A549 (cell line): ENCODE data around the gene MYO7A. TPM values are rescaled to one million over a fixed set of nuclear protein-coding genes. Genes with fewer than 3 reads are reported as not detected.

ENCODE experiments used
- ATAC-seq, 2 experiments: fragments of 200-7000 bp in 1 of 2; fragments of >200 bp in 1 of 2; cut with Nextera tagmentation in 1 of 2; cut with Tn5 transposase in 1 of 2; 3 replicates each; pipeline versions ENCODE4 v1.8.0 to v1.9.1; 2018 to 2020; ENCODE audit warnings: mild to moderate bottlenecking in 1 of 2, moderate library complexity in 1 of 2
- CTCF ChIA-PET: fragments of 300-600 bp; sonication (Branson Sonifier 250); formaldehyde crosslinking; extraction: SDS; loops from one replicate; lab custom pipeline; 2021; ENCODE audit warnings: antibody characterized with exemption, inconsistent platforms; lab: Yijun Ruan, JAX
- POLR2A ChIA-PET: fragments of 350-600 bp; formaldehyde crosslinking; extraction: SDS; loops from one replicate; lab custom pipeline; 2021; ENCODE audit warnings: antibody characterized with exemption, inconsistent platforms; lab: Yijun Ruan, JAX
- DNase-seq, 2 experiments: peaks; one replicate each; pipeline versions ENCODE4 v3.0.0 to v3.0.0-alpha.2; 2011 to 2016; ENCODE audit warnings: low read depth in 1 of 2, low spot score in 1 of 2
- FAIRE-seq: peaks from 2 replicates; lab custom pipeline; 2011; peaks lifted over from hg19 to GRCh38; lab: Jason Lieb, UNC
- H3K27ac ChIP-seq, 2 experiments: fragments of >200 bp; sonication (Bioruptor Twin); formaldehyde crosslinking; 3 replicates each; pipeline ENCODE4 v1.5.1; 2016 to 2017
- H3K4me1 ChIP-seq: fragments of >200 bp; sonication (Bioruptor Twin); formaldehyde crosslinking; 3 replicates; pipeline ENCODE4 v1.6.1; 2016
- H3K4me2 ChIP-seq: fragments of >200 bp; sonication (Bioruptor Twin); formaldehyde crosslinking; 3 replicates; pipeline ENCODE4 v1.6.1; 2016
- H3K4me3 ChIP-seq: fragments of >200 bp; sonication (Bioruptor Twin); formaldehyde crosslinking; 3 replicates; pipeline ENCODE4 v1.5.1; 2016
- H3K9me3 ChIP-seq: fragments of >200 bp; sonication (Bioruptor Twin); formaldehyde crosslinking; 3 replicates; pipeline ENCODE4 v1.6.1; 2016
- CBX2 ChIP-seq: fragments of 200-600 bp; sonication (generic); IDR thresholded peaks from 2 replicates; pipeline ENCODE4 v1.6.1; 2016; ENCODE audit warnings: low read depth, mild to moderate bottlenecking, borderline replicate concordance
- CBX8 ChIP-seq: fragments of 200-600 bp; sonication (generic); IDR thresholded peaks from 2 replicates; pipeline ENCODE4 v1.6.1; 2016
- CHD2 ChIP-seq: fragments of 150-350 bp; IDR thresholded peaks from 2 replicates; pipeline ENCODE4 v1.6.1; 2014; ENCODE audit warnings: low read length; ENCODE audit not compliant: partially characterized antibody
- ELK1 ChIP-seq: fragments of 150-350 bp; IDR thresholded peaks from 2 replicates; pipeline ENCODE4 v1.6.1; 2014; ENCODE audit warnings: low read depth, mild to moderate bottlenecking, low read length
- FOSB ChIP-seq: fragments of 250-450 bp; sonication (Bioruptor Pico); IDR thresholded peaks from 2 replicates; pipeline ENCODE4 v1.5.0; 2020; ENCODE audit warnings: mild to moderate bottlenecking, moderate library complexity
- FOSL2 ChIP-seq, 2 experiments: fragments of 450-650 bp in 1 of 2; fragments of >200 bp in 1 of 2; sonication (Bioruptor Twin) in 1 of 2; formaldehyde crosslinking; IDR thresholded peaks; 2 replicates each; pipeline versions ENCODE4 v1.5.0 to v1.6.1; 2016 to 2020; ENCODE audit warnings: mild to moderate bottlenecking in 1 of 2, moderate library complexity in 1 of 2
- HEYL ChIP-seq: fragments of 250-450 bp; sonication (Bioruptor Pico); IDR thresholded peaks from 2 replicates; pipeline ENCODE4 v1.8.0; 2021; ENCODE audit warnings: mild to moderate bottlenecking, moderate library complexity
- HOXA7 ChIP-seq: fragments of 250-450 bp; sonication (Bioruptor Pico); IDR thresholded peaks from 2 replicates; pipeline ENCODE4 v1.5.0; 2020; ENCODE audit warnings: mild to moderate bottlenecking, moderate library complexity
- HOXB5 ChIP-seq: fragments of 250-450 bp; sonication (Bioruptor Pico); IDR thresholded peaks from 2 replicates; pipeline ENCODE4 v1.5.0; 2020; ENCODE audit warnings: mild to moderate bottlenecking, moderate library complexity
- MAX ChIP-seq: IDR thresholded peaks from 2 replicates; pipeline ENCODE4 v1.6.1; 2012
- MAZ ChIP-seq: fragments of 150-350 bp; IDR thresholded peaks from 2 replicates; pipeline ENCODE4 v1.6.1; 2014; ENCODE audit warnings: antibody characterized with exemption, low read depth, low read length, borderline replicate concordance
- NR3C1 ChIP-seq: fragments of >200 bp; sonication (Bioruptor Twin); formaldehyde crosslinking; IDR thresholded peaks from 3 replicates; pipeline ENCODE4 v1.6.1; 2017
- POLR2AphosphoS2 ChIP-seq: conservative IDR thresholded peaks from 2 replicates; pipeline ENCODE4 v1.6.1; 2012; ENCODE audit warnings: low read length, improper control_type of control experiment, inconsistent platforms
- RAD21 ChIP-seq, 2 experiments: fragments of >200 bp in 1 of 2; sonication (Bioruptor Twin) in 1 of 2; formaldehyde crosslinking in 1 of 2; IDR thresholded peaks in 1 of 2; conservative IDR thresholded peaks in 1 of 2; 2 replicates in 1 of 2; 3 replicates in 1 of 2; pipeline ENCODE4 v1.6.1; 2012 to 2018; ENCODE audit warnings: inconsistent platforms in 1 of 2
- RARB ChIP-seq: fragments of 250-450 bp; sonication (Bioruptor Pico); IDR thresholded peaks from 2 replicates; pipeline ENCODE4 v1.8.0; 2021; ENCODE audit warnings: mild to moderate bottlenecking, moderate library complexity
- RFX5 ChIP-seq: fragments of 450-650 bp; IDR thresholded peaks from 2 replicates; pipeline ENCODE4 v1.7.1; 2014; ENCODE audit warnings: antibody characterized with exemption, mild to moderate bottlenecking, moderate library complexity
- RNF2 ChIP-seq: fragments of 200-600 bp; sonication (generic); IDR thresholded peaks from 2 replicates; pipeline ENCODE4 v1.6.1; 2016; ENCODE audit warnings: low read depth, mild to moderate bottlenecking, antibody characterized with exemption, moderate library complexity, borderline replicate concordance
- SREBF2 ChIP-seq: fragments of 450-650 bp; IDR thresholded peaks from 2 replicates; pipeline ENCODE4 v1.6.1; 2014; ENCODE audit warnings: mild to moderate bottlenecking, moderate library complexity
- TP53 ChIP-seq: fragments of 250-450 bp; sonication (Bioruptor Pico); IDR thresholded peaks from 2 replicates; pipeline ENCODE4 v1.5.0; 2021; ENCODE audit warnings: mild to moderate bottlenecking, moderate library complexity
- ZC3H11A ChIP-seq: fragments of 450-650 bp; IDR thresholded peaks from 2 replicates; pipeline ENCODE4 v1.6.1; 2014; ENCODE audit warnings: antibody characterized with exemption, mild to moderate bottlenecking
- WGBS: methylation state at CpG from one replicate; pipeline ENCODE4 v1.1.6; 2017; ENCODE audit errors: missing lambda C conversion rate; 5-methylcytosine and 5-hydroxymethylcytosine counted together
- polyA plus RNA-seq, 4 experiments: library from polyadenylated mRNA; depleted of rRNA in 3 of 4; stranded (reverse); fragments of >200 nt; fragmentation: RNase III in 1 of 4; extraction: RNeasy Plus Mini Kit Qiagen cat#74134 plus additional on column Dnase treatment in 1 of 4; gene quantifications; 2 replicates in 3 of 4; 3 replicates in 1 of 4; pipeline ENCODE4 v1.2.3, GENCODE V29; 2011 to 2017
- TF ChIP-seq, protein P1 (sequence below): IDR thresholded peaks from 2 replicates; pipeline ENCODE4 v1.6.1; 2012
- TF ChIP-seq, protein P2 (sequence below): fragments of >200 bp; sonication (Bioruptor Twin); formaldehyde crosslinking; IDR thresholded peaks from 3 replicates; pipeline ENCODE4 v1.5.1; 2016
- TF ChIP-seq, protein P3 (sequence below): fragments of 450-650 bp; IDR thresholded peaks from 2 replicates; pipeline ENCODE4 v1.6.1; 2014; ENCODE audit warnings: antibody characterized with exemption

MYO7A gene
- polyA plus RNA-seq, 2 of the 4 experiments (the other 2 are of a cell fraction), result 1.7 to 2.1 TPM

GRCh38 chr11:77141475-77141874 lies 13.4 kb downstream of the MYO7A start:
- FAIRE-seq, result no peak
- WGBS, result 91% methylated on average over 4 of the region's 4 CpGs
- POLR2A ChIA-PET, result no interaction called here
- DNase-seq, result no peak
- no peak for TF ChIP-seq MAX
- TF ChIP-seq CBX8, result no peak
- no peak for TF ChIP-seq TP53 (CRISPR knock-in tag)
- no peak for TF ChIP-seq CHD2
- no peak for TF ChIP-seq POLR2AphosphoS2
- no peak for TF ChIP-seq MAZ
- TF ChIP-seq HOXB5 (CRISPR knock-in tag), result no peak
- no peak for TF ChIP-seq NR3C1
- no peak for TF ChIP-seq CBX2
- TF ChIP-seq, protein P1, sequence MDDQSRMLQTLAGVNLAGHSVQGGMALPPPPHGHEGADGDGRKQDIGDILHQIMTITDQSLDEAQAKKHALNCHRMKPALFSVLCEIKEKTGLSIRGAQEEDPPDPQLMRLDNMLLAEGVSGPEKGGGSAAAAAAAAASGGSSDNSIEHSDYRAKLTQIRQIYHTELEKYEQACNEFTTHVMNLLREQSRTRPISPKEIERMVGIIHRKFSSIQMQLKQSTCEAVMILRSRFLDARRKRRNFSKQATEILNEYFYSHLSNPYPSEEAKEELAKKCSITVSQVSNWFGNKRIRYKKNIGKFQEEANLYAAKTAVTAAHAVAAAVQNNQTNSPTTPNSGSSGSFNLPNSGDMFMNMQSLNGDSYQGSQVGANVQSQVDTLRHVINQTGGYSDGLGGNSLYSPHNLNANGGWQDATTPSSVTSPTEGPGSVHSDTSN, result no peak
- no peak for TF ChIP-seq ELK1
- no peak for TF ChIP-seq RFX5
- no peak for TF ChIP-seq ZC3H11A
- TF ChIP-seq FOSB (CRISPR knock-in tag), result no peak
- TF ChIP-seq, protein P2, sequence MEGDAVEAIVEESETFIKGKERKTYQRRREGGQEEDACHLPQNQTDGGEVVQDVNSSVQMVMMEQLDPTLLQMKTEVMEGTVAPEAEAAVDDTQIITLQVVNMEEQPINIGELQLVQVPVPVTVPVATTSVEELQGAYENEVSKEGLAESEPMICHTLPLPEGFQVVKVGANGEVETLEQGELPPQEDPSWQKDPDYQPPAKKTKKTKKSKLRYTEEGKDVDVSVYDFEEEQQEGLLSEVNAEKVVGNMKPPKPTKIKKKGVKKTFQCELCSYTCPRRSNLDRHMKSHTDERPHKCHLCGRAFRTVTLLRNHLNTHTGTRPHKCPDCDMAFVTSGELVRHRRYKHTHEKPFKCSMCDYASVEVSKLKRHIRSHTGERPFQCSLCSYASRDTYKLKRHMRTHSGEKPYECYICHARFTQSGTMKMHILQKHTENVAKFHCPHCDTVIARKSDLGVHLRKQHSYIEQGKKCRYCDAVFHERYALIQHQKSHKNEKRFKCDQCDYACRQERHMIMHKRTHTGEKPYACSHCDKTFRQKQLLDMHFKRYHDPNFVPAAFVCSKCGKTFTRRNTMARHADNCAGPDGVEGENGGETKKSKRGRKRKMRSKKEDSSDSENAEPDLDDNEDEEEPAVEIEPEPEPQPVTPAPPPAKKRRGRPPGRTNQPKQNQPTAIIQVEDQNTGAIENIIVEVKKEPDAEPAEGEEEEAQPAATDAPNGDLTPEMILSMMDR, result no peak
- Histone ChIP-seq H3K4me2 (no peak overlapping the region), H3K4me3 (no peak overlapping the region), H3K9me3 (no peaks in the 10 kb centered on the region), H3K4me1 (peaks cover 3% of the 10 kb centered on the region; the same call in 1 of the 3 replicates), H3K27ac (no peak overlapping the region)
- no peak for ATAC-seq
- CTCF ChIA-PET, result interaction anchor here (0.9 to 4.3 kb wide), 4 partner anchors 13 to 222 kb away, joined by 3 to 35 read pairs (median 6); partner anchors contain the start of gene MYO7A

DNA sequence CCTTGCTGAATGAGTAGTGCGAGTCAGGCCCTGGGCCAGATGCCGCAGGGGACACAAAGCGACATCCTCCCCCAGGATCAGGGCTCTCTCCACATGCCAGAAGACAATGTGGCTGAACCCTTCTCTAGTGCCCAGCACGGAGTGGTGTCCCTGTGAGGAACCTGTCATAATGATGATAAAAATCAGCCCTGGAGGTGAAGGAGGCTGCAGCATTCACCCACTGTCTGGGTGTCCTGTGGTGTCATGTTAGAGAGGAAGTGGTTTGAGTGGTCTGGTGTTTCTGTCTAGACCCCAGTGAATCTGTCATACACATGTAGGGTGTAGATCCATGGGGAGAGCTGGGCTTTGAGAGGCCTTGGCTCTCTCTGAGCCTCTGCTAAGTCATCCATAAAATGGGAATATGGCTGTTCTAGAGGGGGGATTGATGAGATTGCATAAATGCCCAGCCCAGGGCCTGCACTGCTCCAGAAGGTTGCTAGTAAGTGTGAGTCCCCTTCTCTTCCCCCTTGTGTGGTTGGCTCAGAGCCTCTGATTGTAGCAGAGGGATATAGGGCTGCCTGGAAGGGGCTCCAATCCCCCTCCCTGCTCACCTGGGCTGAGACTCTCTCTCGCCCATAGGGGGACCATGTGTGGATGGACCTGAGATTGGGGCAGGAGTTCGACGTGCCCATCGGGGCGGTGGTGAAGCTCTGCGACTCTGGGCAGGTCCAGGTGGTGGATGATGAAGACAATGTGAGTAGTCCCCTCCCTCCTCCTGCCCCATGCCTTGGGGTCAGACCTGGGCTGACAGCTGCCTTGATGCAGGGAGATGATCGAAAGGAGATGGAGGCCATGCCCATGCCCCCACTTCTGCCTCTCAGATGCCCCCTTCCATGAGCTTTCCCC lies 14.3 kb downstream of the MYO7A start:
- TF ChIP-seq RAD21 (conservative IDR thresholded peaks at IDR 0.05 in 1 of 2, IDR thresholded peaks at IDR 0.05 in 1 of 2), result no peak
- no peak for TF ChIP-seq HEYL (CRISPR knock-in tag)
- TF ChIP-seq RARB (CRISPR knock-in tag), result no peak
- TF ChIP-seq, protein P1, result no peak
- TF ChIP-seq MAX, result no peak
- no peak for TF ChIP-seq FOSB (CRISPR knock-in tag)
- TF ChIP-seq SREBF2, result no peak
- TF ChIP-seq, protein P3, sequence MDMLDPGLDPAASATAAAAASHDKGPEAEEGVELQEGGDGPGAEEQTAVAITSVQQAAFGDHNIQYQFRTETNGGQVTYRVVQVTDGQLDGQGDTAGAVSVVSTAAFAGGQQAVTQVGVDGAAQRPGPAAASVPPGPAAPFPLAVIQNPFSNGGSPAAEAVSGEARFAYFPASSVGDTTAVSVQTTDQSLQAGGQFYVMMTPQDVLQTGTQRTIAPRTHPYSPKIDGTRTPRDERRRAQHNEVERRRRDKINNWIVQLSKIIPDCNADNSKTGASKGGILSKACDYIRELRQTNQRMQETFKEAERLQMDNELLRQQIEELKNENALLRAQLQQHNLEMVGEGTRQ, result no peak
- TF ChIP-seq HOXA7 (CRISPR knock-in tag), result no peak
- TF ChIP-seq RNF2, result no peak
- no peak for TF ChIP-seq FOSL2 (IDR thresholded peaks at IDR 0.05)
- TF ChIP-seq FOSL2 (CRISPR knock-in tag; IDR thresholded peaks at IDR 0.05), result no peak
- no peak for TF ChIP-seq ELK1
- ATAC-seq (no peak), DNase-seq (no peak), FAIRE-seq (no peak)
- Histone ChIP-seq H3K4me2 (no peak overlapping the region), H3K9me3 (no peaks in the 10 kb centered on the region), H3K4me3 (no peak overlapping the region), H3K27ac (no peak overlapping the region), H3K4me1 (peaks cover 3% of the 10 kb centered on the region; the same call in 1 of the 3 replicates)
- CTCF ChIA-PET, result interaction anchor here (0.8 to 7.4 kb wide), 7 partner anchors 14 to 95 kb away, joined by 3 to 39 read pairs (median 3); partner anchors contain the start of gene MYO7A
- 82% methylated on average over 11 of the region's 11 CpGs for WGBS
- POLR2A ChIA-PET, result no interaction called here
